ENCODE data around the gene GSG1L2. TPM values are rescaled to one million over a fixed set of nuclear protein-coding genes. Genes with fewer than 3 reads are reported as not detected.

The GSG1L2 gene
- total RNA-seq, 1 donor from 2014 or later = not detected

DNA sequence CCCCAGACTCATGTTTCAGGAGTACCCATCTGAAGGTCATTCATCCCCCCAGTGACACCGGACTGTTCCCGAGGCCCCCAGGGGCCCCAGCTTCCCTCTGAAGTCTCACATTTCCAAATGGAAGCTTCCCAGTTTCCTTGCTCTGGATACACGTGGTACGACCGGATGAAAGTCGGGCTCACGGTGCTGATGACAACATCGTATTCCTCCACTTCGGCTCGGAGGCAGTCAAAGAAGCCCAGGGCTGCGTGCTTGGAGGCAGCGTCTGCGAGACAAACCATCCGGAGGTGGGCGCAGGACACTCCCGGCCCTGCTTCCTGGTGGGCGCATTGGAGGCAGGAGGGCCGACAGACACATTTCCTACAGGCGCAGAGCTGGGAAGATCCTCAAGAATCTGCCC lies 49.2 kb downstream of the GSG1L2 start:
- intact Hi-C loops (cut with DNase I) = no loop called here
- no peak for DNase-seq
- Histone ChIP-seq H3K27me3 (ENCODE audit: low read depth) (peaks cover 17% of the 10 kb centered on the region), H3K36me3 (no peaks in the 10 kb centered on the region), H3K4me1 (no peaks in the 10 kb centered on the region), H3K4me3 (no peak overlapping the region), H3K9me3 (no peaks in the 10 kb centered on the region), H3K27ac (no peak overlapping the region)
- no peak for ATAC-seq
- TF ChIP-seq, protein P1, sequence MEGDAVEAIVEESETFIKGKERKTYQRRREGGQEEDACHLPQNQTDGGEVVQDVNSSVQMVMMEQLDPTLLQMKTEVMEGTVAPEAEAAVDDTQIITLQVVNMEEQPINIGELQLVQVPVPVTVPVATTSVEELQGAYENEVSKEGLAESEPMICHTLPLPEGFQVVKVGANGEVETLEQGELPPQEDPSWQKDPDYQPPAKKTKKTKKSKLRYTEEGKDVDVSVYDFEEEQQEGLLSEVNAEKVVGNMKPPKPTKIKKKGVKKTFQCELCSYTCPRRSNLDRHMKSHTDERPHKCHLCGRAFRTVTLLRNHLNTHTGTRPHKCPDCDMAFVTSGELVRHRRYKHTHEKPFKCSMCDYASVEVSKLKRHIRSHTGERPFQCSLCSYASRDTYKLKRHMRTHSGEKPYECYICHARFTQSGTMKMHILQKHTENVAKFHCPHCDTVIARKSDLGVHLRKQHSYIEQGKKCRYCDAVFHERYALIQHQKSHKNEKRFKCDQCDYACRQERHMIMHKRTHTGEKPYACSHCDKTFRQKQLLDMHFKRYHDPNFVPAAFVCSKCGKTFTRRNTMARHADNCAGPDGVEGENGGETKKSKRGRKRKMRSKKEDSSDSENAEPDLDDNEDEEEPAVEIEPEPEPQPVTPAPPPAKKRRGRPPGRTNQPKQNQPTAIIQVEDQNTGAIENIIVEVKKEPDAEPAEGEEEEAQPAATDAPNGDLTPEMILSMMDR (IDR thresholded peaks at IDR 0.05) = no peak

DNA sequence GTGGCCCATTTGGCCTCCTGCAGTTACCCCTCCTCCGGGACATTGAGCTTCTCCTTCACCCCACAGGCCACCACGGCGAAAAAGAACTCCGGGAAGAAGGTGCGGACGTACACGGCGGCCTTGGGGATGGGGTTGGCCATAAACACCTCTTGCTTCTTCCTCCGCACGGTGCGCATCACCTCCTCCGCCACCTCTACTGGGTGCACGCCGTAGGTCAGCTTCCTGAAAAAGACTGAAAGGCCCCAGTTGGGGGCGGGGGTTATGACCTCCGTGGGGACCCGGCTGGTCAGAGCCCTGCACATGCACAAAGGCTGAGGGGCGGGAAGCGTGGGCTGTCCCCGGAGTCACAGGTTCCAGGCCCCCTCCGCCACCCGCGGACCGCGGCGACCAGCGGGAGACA lies 50.4 kb downstream of the GSG1L2 start:
- ATAC-seq = no peak

DNA sequence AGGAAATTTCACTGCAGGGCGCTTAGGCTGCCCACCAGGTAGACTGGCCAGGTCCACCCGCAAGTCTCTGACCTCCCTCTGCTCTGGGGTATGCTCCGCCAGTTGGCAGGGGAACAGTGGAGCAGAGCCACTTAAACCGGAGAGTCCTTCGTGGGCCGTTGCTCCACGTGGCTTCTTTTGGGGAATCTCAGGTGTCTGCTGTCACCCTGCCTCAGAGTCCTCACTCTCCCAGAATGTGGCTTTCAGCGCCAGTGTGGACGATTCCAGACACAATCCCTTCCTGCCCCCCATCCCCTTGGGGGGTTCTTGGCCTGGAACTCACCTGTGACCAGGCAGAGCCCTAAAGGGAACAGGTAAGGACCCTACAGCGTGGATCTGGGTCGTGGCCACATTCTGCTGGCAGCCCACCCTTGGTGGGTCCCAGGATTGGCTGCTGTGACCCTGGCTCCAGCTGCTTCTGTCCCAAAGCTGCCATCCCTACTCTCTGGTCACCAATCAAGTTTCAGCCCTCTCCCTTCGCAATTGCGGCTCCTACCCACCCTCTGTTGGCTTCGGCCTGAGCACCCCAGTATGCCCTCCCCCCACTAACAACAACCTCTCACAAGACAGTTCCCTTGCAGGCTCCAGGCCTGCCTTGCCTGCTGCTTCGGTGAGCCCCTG lies 52.7 kb downstream of the GSG1L2 start:
- H3K4me3 ChIP-seq = no peak overlapping the region
- no peak overlapping the region for H3K27ac ChIP-seq
- TF ChIP-seq, protein P1 (IDR thresholded peaks at IDR 0.05) = no peak
- ATAC-seq (no peak), DNase-seq (no peak)
- no peaks in the 10 kb centered on the region for H3K4me1 ChIP-seq
- H3K27me3 ChIP-seq (ENCODE audit: low read depth) = peaks cover 26% of the 10 kb centered on the region
- no peaks in the 10 kb centered on the region for H3K9me3 ChIP-seq
- intact Hi-C loops (cut with DNase I) = no loop called here
- no peaks in the 10 kb centered on the region for H3K36me3 ChIP-seq

More for the DNA sequence above, 50.4 kb downstream of the GSG1L2 start:
- H3K4me3 ChIP-seq = no peak overlapping the region
- H3K9me3 ChIP-seq = no peaks in the 10 kb centered on the region
- TF ChIP-seq, protein P1 (IDR thresholded peaks at IDR 0.05) = no peak
- H3K36me3 ChIP-seq = no peaks in the 10 kb centered on the region
- intact Hi-C loops (cut with DNase I) = no loop called here
- H3K27ac ChIP-seq = no peak overlapping the region
- no peaks in the 10 kb centered on the region for H3K4me1 ChIP-seq
- peaks cover 26% of the 10 kb centered on the region for H3K27me3 ChIP-seq (ENCODE audit: low read depth)
- DNase-seq = no peak

DNA sequence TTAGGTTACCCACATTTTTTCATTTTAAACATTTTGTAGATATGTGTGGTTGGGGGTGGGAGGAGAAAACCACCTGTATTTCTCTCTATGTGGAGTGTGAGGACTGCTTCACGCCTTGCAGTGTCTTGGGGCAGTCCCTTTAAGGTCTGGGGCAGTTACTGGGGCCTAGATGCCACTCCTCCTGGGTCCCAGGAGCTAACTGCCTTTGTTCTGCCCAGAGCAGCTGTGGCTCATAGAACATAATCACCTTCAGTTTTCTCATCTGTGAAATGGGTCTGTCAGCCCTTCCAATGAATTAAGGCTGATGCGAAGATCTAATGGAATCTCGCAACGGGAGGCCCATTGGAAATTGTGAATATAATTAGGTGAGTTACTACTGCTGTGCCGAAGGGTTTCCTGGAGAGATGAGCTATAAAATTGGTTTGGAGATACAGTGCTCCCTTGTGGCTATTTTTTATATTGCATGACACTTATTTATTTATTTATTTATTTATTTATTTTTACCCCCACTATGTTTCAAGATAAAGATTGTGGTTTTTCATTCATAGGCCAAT lies 53.4 kb downstream of the GSG1L2 start:
- ATAC-seq (no peak), DNase-seq (no peak)
- no peak overlapping the region for H3K27ac ChIP-seq
- TF ChIP-seq, protein P1 (IDR thresholded peaks at IDR 0.05) = peak; percentile 51
- intact Hi-C loops (cut with DNase I) = no loop called here
- H3K27me3 ChIP-seq (ENCODE audit: low read depth) = peaks cover 26% of the 10 kb centered on the region
- no peaks in the 10 kb centered on the region for H3K9me3 ChIP-seq
- no peaks in the 10 kb centered on the region for H3K36me3 ChIP-seq
- no peaks in the 10 kb centered on the region for H3K4me1 ChIP-seq
- H3K4me3 ChIP-seq = no peak overlapping the region

DNA sequence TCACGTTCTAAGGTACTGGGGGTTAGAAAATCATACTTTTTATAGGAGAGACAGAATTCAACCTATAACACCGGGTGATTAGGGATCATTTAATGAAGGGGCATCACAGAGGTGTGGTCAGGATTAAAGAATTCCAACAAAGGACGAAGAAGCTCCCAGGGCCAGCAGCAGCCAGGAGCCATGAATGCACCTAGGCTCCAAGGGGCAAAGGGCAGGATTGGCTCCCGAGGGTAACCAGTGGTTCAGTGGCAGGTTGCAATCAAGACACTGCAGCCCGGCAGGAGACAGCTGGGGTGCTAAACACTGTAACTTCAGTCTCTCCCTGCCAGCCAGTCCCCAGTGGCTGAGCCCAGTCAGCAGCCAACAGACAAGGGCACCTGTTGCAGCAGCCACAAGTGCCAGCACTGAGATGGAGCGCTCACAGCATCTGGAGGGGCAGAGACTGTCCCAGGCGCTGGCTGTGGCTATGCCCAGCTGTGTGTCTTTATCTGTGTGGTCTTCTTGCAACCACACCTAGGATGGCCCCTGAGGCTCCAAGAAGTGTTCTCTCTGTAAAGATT lies 54.4 kb downstream of the GSG1L2 start:
- intact Hi-C loops (cut with DNase I) = no loop called here
- Histone ChIP-seq H3K27me3 (ENCODE audit: low read depth) (peaks cover 26% of the 10 kb centered on the region), H3K36me3 (no peaks in the 10 kb centered on the region), H3K9me3 (no peaks in the 10 kb centered on the region), H3K4me3 (no peak overlapping the region), H3K27ac (no peak overlapping the region), H3K4me1 (no peaks in the 10 kb centered on the region)
- TF ChIP-seq, protein P1 (IDR thresholded peaks at IDR 0.05) = no peak
- no peak for ATAC-seq
- no peak for DNase-seq
